Stimulated activated memory B cell treated with anti-CD40 and anti-IgM and Interleukin-4, amounts not matched to agents 10 μg/mL and 1 μg/mL and 100 μg/mL, for 72 hours (primary cell): ENCODE results near the gene C1R.

Source experiments
- ATAC-seq: fragments of 150-1000 bp; cut with Tn5 transposase; 2 replicates; pipeline ENCODE4 v1.10.0; 2021
- H3K27ac Mint-ChIP-seq: one replicate; pipeline ENCODE4 v1.8.0; 2022; ENCODE audit warnings: mild to moderate bottlenecking, mixed read lengths
- H3K27me3 Mint-ChIP-seq: one replicate; pipeline ENCODE4 v1.8.0; 2022; ENCODE audit warnings: mixed read lengths
- H3K36me3 Mint-ChIP-seq: one replicate; pipeline ENCODE4 v1.8.0; 2022; ENCODE audit warnings: mixed read lengths
- H3K4me1 Mint-ChIP-seq: one replicate; pipeline ENCODE4 v1.8.0; 2022; ENCODE audit warnings: mixed read lengths
- H3K4me3 Mint-ChIP-seq: one replicate; pipeline ENCODE4 v1.8.0; 2022; ENCODE audit warnings: mild to moderate bottlenecking, moderate library complexity, mixed read lengths
- H3K9me3 Mint-ChIP-seq: one replicate; pipeline ENCODE4 v1.8.0; 2022; ENCODE audit warnings: mixed read lengths

C1R gene

DNA sequence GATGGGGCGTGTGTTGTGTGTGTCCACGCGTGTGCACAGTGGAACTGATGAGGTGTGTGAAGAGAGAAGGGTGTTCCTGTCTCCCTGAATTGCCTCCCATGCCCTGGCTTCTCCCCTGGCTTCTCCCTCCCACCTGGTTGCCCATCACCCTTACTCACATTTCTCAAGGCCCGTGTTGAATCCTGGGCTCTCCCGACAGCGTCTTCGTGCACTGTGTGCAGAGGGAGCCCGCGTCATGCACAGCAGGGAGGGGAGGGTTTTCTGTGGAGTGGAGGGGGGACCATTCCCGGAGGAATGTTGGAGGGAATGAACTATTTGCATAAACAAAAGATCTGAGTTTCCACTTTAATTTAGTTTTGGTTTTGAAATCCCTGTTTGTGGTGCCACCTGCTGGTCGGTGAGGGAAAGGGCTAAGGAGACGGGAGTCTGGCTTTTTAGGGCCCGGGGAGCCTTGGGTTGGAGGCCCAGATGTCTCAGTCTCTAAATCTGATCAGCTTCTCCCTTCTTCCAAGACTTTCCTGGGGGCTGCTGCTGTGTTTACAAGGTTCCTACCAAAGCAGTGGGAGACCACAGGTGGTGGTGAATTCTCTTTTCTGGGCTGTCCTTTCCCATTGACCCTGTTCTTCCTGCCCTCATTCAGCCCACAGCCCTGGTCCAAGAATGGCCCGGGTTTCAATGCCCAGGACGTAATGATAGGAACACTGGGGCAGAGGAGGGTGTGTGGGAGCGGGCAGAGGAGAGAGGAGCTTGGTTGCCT is at the start of gene C1R:
C1R (minus strand) TSS at position 217 of the 757 bp plus-strand sequence; CDS start at position 160, 57 bp downstream.
- peaks cover 10% of the 10 kb centered on the region for H3K27me3 Mint-ChIP-seq
- no peaks in the 10 kb centered on the region for H3K9me3 Mint-ChIP-seq
- peaks cover 17% of the 10 kb centered on the region for H3K4me1 Mint-ChIP-seq
- no peaks in the 10 kb centered on the region for H3K36me3 Mint-ChIP-seq
- peak; percentile 76 for ATAC-seq
- peak within 1 kb of the TSS; percentile 81 for H3K27ac Mint-ChIP-seq
- H3K4me3 Mint-ChIP-seq = peak within 1 kb of the TSS; percentile 87

DNA sequence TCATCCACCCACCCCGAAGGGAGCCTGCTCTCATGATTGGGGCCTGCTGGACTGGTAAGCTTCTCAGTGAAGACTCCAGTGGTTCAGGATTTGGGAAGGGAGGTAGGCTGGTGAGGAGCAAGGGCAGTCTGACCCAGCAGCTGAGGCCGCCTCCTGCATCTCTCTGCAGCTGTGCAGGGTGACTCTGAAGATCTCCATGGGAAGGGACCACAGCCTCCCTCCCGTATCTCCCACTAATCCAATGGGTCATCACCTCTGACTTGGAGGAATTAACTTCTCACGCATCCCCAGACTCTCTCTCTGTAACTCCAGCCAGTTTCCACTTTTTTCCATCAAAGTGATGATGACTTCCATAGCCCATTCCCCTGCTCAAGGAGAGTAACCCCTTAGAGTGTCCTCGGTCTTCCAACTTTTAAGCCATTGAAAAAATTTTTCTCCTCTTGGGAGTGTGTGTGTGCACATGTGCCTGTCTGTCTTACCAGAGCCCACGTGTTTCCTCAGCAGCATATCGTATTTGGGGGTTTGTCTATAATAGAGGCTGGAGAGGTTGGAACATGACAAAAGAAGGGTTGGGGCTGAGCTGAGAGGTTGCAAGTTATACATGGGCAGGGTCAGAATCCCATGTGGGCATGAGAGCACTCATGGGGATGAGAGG is 49.2 kb upstream of the C1R start:
- Mint-ChIP-seq H3K4me3 (no peak overlapping the region), H3K36me3 (peaks cover 68% of the 10 kb centered on the region), H3K27me3 (no peaks in the 10 kb centered on the region), H3K27ac (no peak overlapping the region), H3K9me3 (no peaks in the 10 kb centered on the region), H3K4me1 (no peaks in the 10 kb centered on the region)
- no peak for ATAC-seq

DNA sequence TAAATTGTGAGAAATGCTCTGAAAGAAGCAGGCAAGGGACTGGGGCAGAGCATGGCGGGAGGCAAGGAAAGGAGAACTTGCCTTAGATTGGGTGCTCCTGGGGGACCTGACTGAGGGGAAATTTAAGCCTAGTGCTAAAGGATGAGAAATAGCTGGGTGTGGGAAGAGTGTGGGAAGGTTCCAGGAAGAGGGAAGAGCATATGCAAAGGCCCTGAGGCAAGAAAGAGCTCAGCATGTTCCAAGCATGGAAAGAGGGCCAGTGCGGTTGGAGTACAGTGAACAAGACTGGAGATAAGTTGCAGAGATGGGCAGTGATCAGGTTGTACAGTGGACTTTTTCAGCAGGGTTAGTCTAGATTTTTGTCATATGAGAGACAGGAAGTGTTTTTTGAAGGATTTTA is 47.0 kb upstream of the C1R start:
- Mint-ChIP-seq H3K36me3 (peaks cover 77% of the 10 kb centered on the region), H3K27ac (no peak overlapping the region), H3K4me1 (no peaks in the 10 kb centered on the region), H3K27me3 (no peaks in the 10 kb centered on the region), H3K4me3 (no peak overlapping the region), H3K9me3 (no peaks in the 10 kb centered on the region)
- ATAC-seq = no peak

DNA sequence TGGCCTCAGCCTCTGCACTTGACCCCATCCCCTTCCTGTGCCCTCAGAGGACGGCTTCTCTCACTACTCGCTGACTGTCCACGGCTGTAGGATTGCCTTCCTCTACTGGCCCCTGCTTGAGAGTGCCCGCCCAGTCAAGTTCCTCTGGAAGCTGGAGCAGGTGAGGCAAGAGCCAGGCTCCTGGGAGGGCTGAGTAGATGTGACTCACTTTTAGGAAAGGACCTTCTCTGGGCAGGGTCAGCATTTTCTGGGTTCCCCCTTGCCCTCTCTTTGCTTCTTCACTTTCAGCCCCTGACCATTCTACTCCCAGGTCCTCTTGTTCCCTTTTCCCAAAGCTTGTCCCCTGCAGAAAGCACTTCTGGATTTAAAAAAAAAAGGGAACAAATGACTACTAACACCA is 45.7 kb upstream of the C1R start:
- Mint-ChIP-seq H3K36me3 (peaks cover 74% of the 10 kb centered on the region), H3K9me3 (no peaks in the 10 kb centered on the region), H3K4me3 (no peak overlapping the region), H3K27me3 (no peaks in the 10 kb centered on the region), H3K4me1 (peaks cover under 1% of the 10 kb centered on the region), H3K27ac (no peak overlapping the region)
- no peak for ATAC-seq

DNA sequence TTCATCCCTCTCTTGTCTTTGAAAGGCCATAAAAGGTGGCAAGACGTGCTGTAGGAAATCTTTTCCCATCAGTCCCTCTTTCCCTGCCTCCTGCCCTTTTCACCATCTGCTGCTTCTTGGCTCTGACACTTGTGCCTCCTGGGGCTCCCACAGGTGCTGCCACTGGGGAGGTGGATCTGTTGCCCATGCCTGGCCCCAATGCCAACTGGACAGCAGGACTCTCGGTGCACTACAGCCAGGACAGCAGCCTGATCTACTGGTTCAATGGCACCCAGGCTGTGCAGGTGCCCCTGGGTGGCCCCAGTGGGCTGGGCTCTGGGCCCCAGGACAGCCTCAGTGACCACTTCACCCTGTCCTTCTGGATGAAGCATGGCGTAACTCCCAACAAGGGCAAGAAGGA is 44.4 kb upstream of the C1R start:
- Mint-ChIP-seq H3K4me3 (no peak overlapping the region), H3K9me3 (no peaks in the 10 kb centered on the region), H3K27ac (no peak overlapping the region), H3K36me3 (peaks cover 66% of the 10 kb centered on the region), H3K4me1 (peaks cover 13% of the 10 kb centered on the region), H3K27me3 (no peaks in the 10 kb centered on the region)
- no peak for ATAC-seq

DNA sequence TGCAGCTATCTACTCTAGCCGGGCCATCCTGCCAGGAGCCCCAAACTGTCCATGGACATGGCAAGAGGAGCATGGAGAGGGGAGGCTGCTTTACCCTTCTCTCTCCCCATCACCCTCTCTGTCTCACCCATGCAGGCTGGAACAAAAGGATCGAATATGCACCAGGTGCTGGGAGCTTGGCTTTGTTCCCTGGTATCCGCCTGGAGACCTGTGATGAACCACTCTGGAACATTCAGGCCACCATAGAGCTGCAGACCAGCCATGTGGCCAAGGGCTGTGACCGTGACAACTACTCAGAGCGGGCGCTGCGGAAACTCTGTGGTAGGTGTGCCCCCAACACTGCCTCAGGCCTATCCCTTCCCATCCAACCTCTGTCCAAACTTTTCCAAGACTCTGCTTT is 43.8 kb upstream of the C1R start:
- ATAC-seq = no peak
- Mint-ChIP-seq H3K9me3 (no peaks in the 10 kb centered on the region), H3K4me3 (no peak overlapping the region), H3K4me1 (peaks cover 19% of the 10 kb centered on the region), H3K27ac (no peak overlapping the region), H3K27me3 (no peaks in the 10 kb centered on the region), H3K36me3 (peaks cover 60% of the 10 kb centered on the region)

DNA sequence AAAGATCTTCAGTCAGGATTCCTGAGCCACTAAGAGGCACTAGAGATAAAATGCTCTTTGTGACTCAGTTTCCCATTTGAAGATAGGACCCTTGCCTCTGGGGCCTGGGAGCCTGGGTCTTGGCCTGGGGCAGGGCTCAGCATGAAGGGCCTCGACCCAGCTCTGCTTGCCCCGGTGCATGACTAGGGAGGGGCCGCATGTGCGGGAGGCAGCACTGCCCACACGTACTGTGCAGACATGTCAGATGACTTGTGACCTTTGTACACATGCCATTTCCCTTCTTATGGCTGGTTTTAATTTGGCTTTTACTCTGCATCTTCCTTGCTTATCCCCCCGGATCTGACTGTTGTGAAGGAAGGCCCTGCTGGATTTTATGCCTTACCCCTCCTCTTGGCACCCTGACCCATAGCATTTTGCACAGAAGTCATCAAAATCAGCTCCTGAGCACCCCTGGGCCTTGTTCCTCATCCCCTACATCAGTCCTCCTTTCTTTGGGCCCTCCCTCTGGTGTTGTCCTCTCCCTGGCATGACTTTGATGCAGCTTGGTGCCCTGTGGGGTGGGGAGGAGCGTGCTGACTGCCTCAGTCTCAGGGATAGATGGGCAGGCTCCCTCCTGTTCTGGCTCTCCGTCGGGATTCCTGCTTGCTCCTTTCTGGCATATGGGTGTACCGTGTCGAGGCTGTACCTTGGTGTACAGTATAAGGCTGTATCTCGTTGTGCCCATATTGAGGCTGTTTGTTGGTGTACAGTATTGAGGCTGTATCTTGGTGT is 42.3 kb upstream of the C1R start:
- Mint-ChIP-seq H3K9me3 (no peaks in the 10 kb centered on the region), H3K27ac (no peak overlapping the region), H3K4me1 (peaks cover 26% of the 10 kb centered on the region), H3K27me3 (no peaks in the 10 kb centered on the region), H3K36me3 (peaks cover 54% of the 10 kb centered on the region), H3K4me3 (no peak overlapping the region)
- ATAC-seq = no peak

DNA sequence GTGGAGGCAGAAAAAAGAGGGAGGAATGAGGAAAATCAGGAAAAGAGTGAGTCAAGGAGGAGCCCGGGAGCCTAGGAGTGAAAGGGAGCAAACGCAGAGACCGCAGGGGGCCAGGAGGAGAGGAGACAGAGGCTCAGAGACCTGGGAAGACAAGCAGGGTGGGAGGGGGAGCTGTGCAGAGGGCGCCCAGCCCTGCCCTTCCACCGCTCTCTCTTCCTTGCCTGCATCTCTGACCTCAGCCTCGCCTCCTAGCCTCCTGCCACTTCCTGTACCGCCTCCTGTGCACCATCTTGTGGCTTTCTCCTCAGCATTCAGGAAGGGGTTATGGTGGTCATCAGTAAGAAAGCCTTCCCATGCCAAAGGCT is 39.2 kb upstream of the C1R start:
- Mint-ChIP-seq H3K9me3 (no peaks in the 10 kb centered on the region), H3K27me3 (no peaks in the 10 kb centered on the region), H3K4me3 (peak overlapping the region; percentile 97), H3K27ac (peak overlapping the region; percentile 83), H3K4me1 (peaks cover 37% of the 10 kb centered on the region), H3K36me3 (peaks cover 28% of the 10 kb centered on the region)
- no peak for ATAC-seq

DNA sequence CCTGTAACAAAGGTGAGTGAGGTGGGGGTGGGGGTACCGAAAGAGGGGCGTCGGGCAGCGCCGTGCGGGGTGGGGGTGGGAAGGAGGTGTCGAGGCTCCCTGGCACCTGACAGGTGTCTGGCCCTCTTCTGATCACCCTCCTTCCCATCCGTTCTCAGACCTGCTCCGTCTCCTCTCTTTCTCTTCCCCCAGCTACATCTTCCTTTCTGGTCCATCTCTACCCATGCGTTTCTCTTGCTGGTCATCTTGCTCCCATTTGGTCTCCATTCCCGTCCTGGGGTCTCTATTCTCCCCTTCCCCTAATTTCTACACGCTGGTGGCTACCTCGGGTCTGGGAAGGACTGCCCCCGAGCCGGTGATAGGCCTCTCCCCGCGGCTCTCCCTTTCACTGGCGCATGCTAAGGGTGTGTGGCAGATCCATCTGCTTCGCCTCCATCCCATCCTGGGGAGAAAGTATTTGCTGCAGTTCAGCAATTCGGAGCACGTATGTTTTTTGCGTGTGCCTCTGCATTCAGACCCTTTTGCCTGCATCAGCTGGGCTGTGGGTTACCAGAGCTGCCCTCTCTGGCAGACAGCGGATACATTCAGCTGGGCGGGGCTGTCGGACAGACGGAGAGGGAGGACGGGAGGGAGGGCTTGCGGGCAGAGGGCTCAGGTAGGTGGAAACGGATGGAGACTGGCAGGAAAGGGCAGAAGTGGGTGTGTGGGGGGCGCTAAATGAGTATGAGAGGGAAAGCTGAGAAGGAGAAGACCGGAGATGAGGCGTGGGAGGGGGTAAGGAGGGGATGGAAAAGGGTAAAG is 38.7 kb upstream of the C1R start:
- Mint-ChIP-seq H3K9me3 (no peaks in the 10 kb centered on the region), H3K4me1 (peaks cover 37% of the 10 kb centered on the region), H3K36me3 (peaks cover 22% of the 10 kb centered on the region), H3K4me3 (peak overlapping the region; percentile 97), H3K27ac (peak overlapping the region; percentile 83), H3K27me3 (no peaks in the 10 kb centered on the region)
- ATAC-seq = peak; percentile 65

GRCh38 chr12:7129872-7130691 is 37.8 kb upstream of the C1R start, which contains the start of gene CLSTN3:
TSS of gene CLSTN3 (plus strand) at chr12:7130371. CDS start at chr12:7130649, 278 bp downstream.
- no peaks in the 10 kb centered on the region for H3K27me3 Mint-ChIP-seq
- peak within 1 kb of the TSS; percentile 83 for H3K27ac Mint-ChIP-seq
- H3K9me3 Mint-ChIP-seq = no peaks in the 10 kb centered on the region
- ATAC-seq = peak; percentile 90
- peaks cover 14% of the 10 kb centered on the region for H3K36me3 Mint-ChIP-seq
- peaks cover 37% of the 10 kb centered on the region for H3K4me1 Mint-ChIP-seq
- peak within 1 kb of the TSS; percentile 97 for H3K4me3 Mint-ChIP-seq

- peak; percentile 44 for ATAC-seq
- Mint-ChIP-seq H3K27ac (peak overlapping the region; percentile 83), H3K4me3 (peak overlapping the region; percentile 97), H3K36me3 (peaks cover 8% of the 10 kb centered on the region), H3K4me1 (peaks cover 37% of the 10 kb centered on the region), H3K27me3 (no peaks in the 10 kb centered on the region), H3K9me3 (no peaks in the 10 kb centered on the region)
Measured at GRCh38 chr12:7129287-7129871, 37.1 kb upstream of the C1R start.

DNA sequence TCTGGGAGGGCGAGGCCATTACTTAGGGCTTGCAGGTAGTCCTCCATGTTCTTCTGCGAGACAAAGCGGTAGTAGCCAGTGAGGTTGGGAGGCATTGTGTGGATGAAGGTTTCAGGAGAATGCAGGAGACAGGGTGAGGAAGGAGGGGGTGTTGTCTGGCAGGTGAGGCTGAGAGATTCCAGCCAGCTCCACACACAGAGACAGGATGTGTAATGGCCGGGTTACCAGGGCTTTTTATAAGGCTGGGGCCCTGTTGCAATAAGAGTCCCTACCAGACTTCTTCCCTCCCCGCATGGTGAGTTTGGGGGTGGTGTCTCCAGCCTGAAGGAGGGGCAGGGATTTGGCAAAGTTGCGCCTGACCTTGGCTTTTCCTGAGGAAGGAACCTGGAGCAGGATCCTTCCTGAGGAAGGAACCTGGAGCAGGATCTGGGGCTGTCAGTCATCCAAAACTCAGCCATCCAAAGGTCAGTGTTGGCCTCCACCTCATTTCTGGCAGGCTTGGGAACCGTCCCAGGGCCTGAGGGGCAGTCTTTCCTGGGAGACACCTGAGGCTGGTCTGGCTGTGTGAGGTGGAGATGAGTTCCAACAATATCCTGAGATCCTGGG is 36.5 kb upstream of the C1R start, which contains the start of gene RBP5:
RBP5 (minus strand) TSS at position 209 of the 606 bp plus-strand sequence; CDS start at position 95, 114 bp downstream.
- Mint-ChIP-seq H3K4me1 (peaks cover 37% of the 10 kb centered on the region), H3K27me3 (no peaks in the 10 kb centered on the region), H3K36me3 (peaks cover 8% of the 10 kb centered on the region), H3K9me3 (no peaks in the 10 kb centered on the region), H3K27ac (peak within 1 kb of the TSS; percentile 83), H3K4me3 (peak within 1 kb of the TSS; percentile 97)
- no peak for ATAC-seq

DNA sequence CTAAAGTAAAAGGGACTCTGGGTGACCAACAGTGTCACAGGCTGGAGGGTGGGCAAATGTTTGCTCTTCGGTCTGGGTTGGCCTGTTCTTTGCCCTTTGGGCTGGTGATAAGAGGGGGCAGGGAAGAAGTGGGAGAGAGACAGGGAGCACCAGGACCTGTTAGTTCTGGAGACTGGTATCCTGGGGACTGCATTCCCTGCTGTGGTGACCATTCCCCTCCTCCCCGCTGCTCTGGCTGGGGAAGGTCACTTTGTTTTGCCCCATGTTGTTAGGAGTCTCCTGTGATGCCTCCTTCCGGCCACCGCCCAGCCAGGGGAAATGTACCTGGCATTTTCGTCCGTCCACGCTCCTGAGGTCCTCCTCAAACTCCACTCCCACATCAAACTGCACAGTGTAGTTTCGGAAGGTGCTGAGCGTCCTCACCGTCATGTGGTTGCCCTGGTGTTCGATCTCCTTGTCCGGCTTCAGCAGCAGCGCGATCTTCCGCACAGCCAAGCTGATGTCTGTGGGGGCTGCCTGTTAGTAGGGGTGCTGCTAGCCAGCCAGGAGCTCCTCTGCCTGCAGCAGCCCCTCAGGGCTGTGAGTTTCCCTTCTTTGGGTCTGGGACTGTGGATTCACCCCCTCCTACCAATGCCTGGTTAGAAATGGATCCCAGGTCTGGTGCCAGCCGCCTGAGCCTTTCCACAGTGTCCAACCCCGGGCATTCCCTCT is 35.8 kb upstream of the C1R start:
- no peaks in the 10 kb centered on the region for H3K27me3 Mint-ChIP-seq
- H3K27ac Mint-ChIP-seq = no peak overlapping the region
- H3K36me3 Mint-ChIP-seq = peaks cover 5% of the 10 kb centered on the region
- H3K9me3 Mint-ChIP-seq = no peaks in the 10 kb centered on the region
- peak overlapping the region; percentile 33 for H3K4me3 Mint-ChIP-seq
- peaks cover 37% of the 10 kb centered on the region for H3K4me1 Mint-ChIP-seq
- ATAC-seq = no peak
